ENCODE data around the gene ZNF716. TPM values are rescaled to one million over a fixed set of nuclear protein-coding genes. Genes with fewer than 3 reads are reported as not detected.
"Not testable (repeated sequence)": the region's sequence is repeated elsewhere in the genome, so short reads cannot be mapped to it uniquely, and the experiment has no call there.

ZNF716 gene
- not detected for total RNA-seq

DNA sequence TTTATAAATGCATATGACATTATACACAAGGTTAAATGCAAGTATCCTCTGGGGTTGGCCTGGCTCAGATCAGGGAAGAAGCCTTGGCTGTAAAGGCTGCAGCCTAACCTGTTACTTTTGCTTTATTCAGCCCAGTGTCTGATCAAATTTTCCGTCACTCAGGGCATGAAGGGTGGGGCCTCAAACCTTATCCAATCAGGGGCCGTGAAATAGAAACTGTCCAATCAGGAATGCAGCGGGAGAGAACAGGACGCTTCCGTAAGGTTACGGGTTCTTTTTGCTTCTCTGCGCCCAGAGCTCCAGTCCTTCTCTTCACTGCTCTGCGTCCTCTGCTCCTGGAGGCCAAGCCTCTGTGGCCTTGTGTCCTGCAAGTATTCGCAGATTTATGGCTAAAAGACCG lies at the start of gene ZNF716:
TSS of gene ZNF716 (plus strand) at position 274 of the 400 bp plus-strand sequence. CDS start at position 386, 112 bp downstream.
- Histone ChIP-seq H3K27ac (no peak within 1 kb of the TSS), H3K27me3 (no peaks in the 10 kb centered on the region), H3K4me1 (no peaks in the 10 kb centered on the region), H3K9me3 (peaks cover 0 to 36% (median 0%) of the 10 kb centered on the region in 3 donors), H3K36me3 (no peaks in the 10 kb centered on the region), H3K4me3 (no peak within 1 kb of the TSS)
- WGBS, 2 donors (ENCODE audit: low coverage in 1 of 2) = 86 to 91% methylated on average over 9 of the region's 10 CpGs
- no peak for ATAC-seq
- TF ChIP-seq POLR2AphosphoS5 (IDR thresholded peaks at IDR 0.05) = no peak
- TF ChIP-seq, protein P1, sequence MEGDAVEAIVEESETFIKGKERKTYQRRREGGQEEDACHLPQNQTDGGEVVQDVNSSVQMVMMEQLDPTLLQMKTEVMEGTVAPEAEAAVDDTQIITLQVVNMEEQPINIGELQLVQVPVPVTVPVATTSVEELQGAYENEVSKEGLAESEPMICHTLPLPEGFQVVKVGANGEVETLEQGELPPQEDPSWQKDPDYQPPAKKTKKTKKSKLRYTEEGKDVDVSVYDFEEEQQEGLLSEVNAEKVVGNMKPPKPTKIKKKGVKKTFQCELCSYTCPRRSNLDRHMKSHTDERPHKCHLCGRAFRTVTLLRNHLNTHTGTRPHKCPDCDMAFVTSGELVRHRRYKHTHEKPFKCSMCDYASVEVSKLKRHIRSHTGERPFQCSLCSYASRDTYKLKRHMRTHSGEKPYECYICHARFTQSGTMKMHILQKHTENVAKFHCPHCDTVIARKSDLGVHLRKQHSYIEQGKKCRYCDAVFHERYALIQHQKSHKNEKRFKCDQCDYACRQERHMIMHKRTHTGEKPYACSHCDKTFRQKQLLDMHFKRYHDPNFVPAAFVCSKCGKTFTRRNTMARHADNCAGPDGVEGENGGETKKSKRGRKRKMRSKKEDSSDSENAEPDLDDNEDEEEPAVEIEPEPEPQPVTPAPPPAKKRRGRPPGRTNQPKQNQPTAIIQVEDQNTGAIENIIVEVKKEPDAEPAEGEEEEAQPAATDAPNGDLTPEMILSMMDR (IDR thresholded peaks at IDR 0.05) = no peak
- no peak for TF ChIP-seq POLR2A (IDR thresholded peaks at IDR 0.05)
- TF ChIP-seq EP300 (IDR thresholded peaks at IDR 0.05) = no peak

DNA sequence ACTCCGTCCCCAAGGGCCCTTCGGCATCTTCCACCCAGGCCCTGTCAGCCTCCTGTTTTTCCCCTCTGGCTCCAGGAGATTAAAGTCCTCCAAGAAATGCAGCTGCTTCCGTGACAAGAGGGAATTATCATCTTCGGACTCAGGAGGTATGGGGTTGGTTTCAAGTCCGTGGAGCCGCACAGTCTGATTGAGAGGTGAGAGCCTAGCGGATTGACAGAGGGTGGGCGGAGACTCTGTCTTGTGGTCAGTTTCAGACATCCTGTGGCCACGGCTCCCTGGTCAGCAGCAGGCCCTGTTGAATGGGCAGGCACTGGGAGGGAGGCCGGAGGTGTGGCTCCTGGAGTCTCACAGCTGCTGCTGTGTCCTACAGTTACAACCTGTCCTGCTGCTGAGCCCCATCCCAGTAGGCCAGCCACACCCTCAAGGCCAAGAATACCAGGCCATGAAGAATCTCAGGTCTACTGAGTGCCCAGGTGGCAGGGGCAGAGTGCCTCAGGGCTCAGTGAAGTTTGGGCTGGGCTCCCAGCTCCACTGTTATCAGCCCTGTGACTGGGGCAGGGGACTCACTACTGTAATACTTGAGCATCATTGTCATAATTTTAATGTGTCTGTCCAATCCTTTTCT lies 49.3 kb upstream of the ZNF716 start:
- WGBS, 2 donors (ENCODE audit: low coverage in 1 of 2) = 79% methylated on average over 5 of the region's 10 CpGs; no CpG with 5 or more reads in 1 of the 2 donors
- ATAC-seq = no peak
- Histone ChIP-seq H3K4me3 (no peak overlapping the region), H3K27me3 (peaks cover 28% of the 10 kb centered on the region), H3K9me3 (peaks cover 0 to 63% (median under 1%) of the 10 kb centered on the region in 3 donors), H3K36me3 (no peaks in the 10 kb centered on the region), H3K27ac (no peak overlapping the region), H3K4me1 (no peaks in the 10 kb centered on the region)
- TF ChIP-seq POLR2A (IDR thresholded peaks at IDR 0.05) (no peak), EP300 (IDR thresholded peaks at IDR 0.05) (no peak), POLR2AphosphoS5 (IDR thresholded peaks at IDR 0.05) (no peak)
- TF ChIP-seq, protein P1 (IDR thresholded peaks at IDR 0.05) = no peak

DNA sequence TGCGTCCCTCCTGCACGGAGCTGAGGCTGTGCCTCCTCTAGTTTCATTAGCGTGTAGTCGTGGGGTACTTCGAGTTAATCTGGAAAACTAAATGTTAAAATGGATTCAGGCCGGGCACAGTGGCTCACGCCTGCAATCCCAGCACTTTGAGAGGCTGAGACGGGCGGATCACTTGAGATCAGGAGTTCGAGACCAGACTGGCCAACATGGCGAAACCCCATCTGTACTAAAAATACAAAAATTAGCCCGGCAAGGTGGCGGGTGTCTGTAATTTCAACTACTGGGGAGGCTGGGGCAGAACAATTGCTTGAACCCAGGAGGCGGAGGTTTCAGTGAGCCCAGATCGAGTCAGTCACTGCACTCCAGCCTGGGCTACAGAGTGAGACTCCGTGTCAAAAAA lies 46.9 kb upstream of the ZNF716 start:
- H3K27ac ChIP-seq, H3K36me3 ChIP-seq, H3K4me1 ChIP-seq, ATAC-seq, H3K4me3 ChIP-seq: not testable (repeated sequence)
- H3K9me3 ChIP-seq = peaks cover 0 to 42% (median 0%) of the 10 kb centered on the region in 3 donors
- H3K27me3 ChIP-seq = peaks cover 28% of the 10 kb centered on the region
- 79 to 80% methylated on average over 4 to 16 of the region's 16 CpGs for WGBS, 2 donors (ENCODE audit: low coverage in 1 of 2)

DNA sequence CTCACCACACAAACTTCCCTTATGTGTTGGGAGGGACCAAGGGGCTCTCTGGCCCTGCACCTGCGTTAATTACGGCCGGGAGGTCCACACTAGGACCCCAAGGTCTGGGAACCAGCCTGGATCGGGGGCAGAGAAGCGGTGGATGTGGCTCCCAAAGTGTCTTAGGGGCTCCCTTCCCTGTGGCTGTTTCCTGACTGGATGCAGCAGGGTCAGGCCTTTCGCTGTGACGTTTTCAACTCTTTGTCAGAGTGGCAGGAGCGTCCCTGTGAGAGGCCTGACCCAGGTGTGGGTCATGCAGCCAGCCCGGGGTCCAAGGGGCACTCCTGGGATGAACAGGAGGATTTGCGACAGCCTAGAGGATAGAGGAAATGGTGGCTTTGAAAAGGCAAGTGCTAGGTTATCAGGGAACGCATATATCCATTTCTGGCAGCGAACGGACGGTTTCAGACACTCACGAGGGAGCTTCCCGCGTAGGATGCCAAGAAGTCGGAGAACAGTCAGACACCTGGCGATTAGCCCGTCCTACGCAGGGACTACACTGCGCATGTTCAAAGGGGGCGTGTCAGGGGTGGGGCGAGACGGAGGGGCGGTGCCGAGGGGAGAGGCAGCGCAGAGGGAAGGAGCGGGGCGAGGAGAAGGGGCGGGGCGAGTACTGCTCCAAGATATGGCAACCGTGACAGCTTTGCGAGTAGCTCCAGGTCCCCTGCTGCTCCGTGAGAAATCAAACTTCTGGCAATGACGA lies 46.2 kb upstream of the ZNF716 start:
- peak overlapping the region in 1 of 4 donors; percentile 58 for H3K27ac ChIP-seq

DNA sequence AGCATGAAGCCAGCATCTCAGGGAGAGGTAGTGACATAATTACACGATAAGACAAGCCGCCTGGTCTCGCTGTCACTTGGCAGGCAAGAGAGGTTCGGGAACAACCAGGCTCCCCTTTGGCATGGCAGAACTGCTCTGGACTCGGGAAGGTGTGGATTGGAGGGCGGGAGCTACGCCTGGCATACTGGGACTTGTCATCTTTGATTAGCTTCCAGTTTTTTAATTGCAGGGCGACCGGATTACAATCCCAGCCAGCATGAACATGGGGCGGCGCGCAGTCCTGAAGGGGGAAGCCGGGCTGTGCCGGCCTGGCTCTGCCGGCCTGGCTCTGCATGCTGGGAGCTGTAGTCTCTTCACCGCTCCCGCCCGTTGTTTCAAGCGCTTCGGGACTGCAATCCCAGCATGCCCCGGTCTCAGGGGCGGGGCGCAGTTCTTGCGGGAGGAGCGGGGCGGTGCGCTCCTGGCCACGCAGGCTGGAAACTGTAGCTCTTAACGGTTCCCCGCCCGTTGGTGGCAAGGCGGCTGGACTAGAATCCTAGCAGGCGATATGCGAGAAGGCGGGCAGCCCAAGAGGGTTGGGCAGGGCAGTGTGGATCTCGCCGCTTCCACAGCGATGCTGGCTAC lies 45.5 kb upstream of the ZNF716 start:
- Histone ChIP-seq H3K9me3 (peaks cover 0 to 28% (median 0%) of the 10 kb centered on the region in 3 donors), H3K4me3 (peak overlapping the region in 1 of 2 donors; percentile 46), H3K27me3 (peaks cover 15% of the 10 kb centered on the region), H3K36me3 (no peaks in the 10 kb centered on the region), H3K4me1 (no peaks in the 10 kb centered on the region), H3K27ac (peak overlapping the region in 2 of 4 donors; percentile 31 to 58)
- ATAC-seq = no peak
- WGBS, 2 donors (ENCODE audit: low coverage in 1 of 2) = 20 to 100% methylated on average over 1 to 2 of the region's 38 CpGs
- TF ChIP-seq POLR2AphosphoS5 (IDR thresholded peaks at IDR 0.05) (no peak), EP300 (IDR thresholded peaks at IDR 0.05) (no peak), POLR2A (IDR thresholded peaks at IDR 0.05) (no peak)
- TF ChIP-seq, protein P1 (IDR thresholded peaks at IDR 0.05) = no peak

More for the DNA sequence above, 46.2 kb upstream of the ZNF716 start:
- ATAC-seq = no peak
- H3K27me3 ChIP-seq = peaks cover 21% of the 10 kb centered on the region
- no peak for TF ChIP-seq EP300 (IDR thresholded peaks at IDR 0.05)
- TF ChIP-seq, protein P1 (IDR thresholded peaks at IDR 0.05) = no peak
- no peaks in the 10 kb centered on the region for H3K4me1 ChIP-seq
- no peaks in the 10 kb centered on the region for H3K36me3 ChIP-seq
- 37 to 62% methylated on average over 16 to 23 of the region's 36 CpGs for WGBS, 2 donors (ENCODE audit: low coverage in 1 of 2)
- H3K4me3 ChIP-seq = peak overlapping the region in 1 of 2 donors; percentile 46
- peaks cover 0 to 34% (median 0%) of the 10 kb centered on the region in 3 donors for H3K9me3 ChIP-seq

All from gastroesophageal sphincter (tissue), 4 donors.